Liver (tissue), 3 donors: ENCODE data around the gene CDKL2.

ENCODE experiments used
- FOXA1 ChIP-seq: IDR thresholded peaks from 2 replicates; pipeline ENCODE4 v1.6.1; 2016; ENCODE audit warnings: antibody characterized with exemption
- GABPA ChIP-seq, 2 donors: IDR thresholded peaks in 1 of 2; conservative IDR thresholded peaks in 1 of 2; 2 replicates each; pipeline ENCODE4 v1.6.1; 2016; ENCODE audit warnings: antibody characterized with exemption in 2 of 2, mild to moderate bottlenecking in 1 of 2, moderate library complexity in 1 of 2
- HNF4G ChIP-seq: IDR thresholded peaks from 2 replicates; pipeline ENCODE4 v1.6.1; 2016; ENCODE audit warnings: antibody characterized with exemption
- JUND ChIP-seq, 2 donors: IDR thresholded peaks; 2 replicates each; pipeline ENCODE4 v1.6.1; 2016; ENCODE audit warnings: antibody characterized with exemption in 2 of 2
- MAX ChIP-seq: IDR thresholded peaks from 2 replicates; pipeline ENCODE4 v1.6.1; 2016; ENCODE audit warnings: antibody characterized with exemption
- RAD21 ChIP-seq, 2 donors: IDR thresholded peaks; 2 replicates each; pipeline ENCODE4 v1.6.1; 2016; ENCODE audit warnings: antibody characterized with exemption in 2 of 2, mild to moderate bottlenecking in 2 of 2
- REST ChIP-seq: IDR thresholded peaks from 2 replicates; pipeline ENCODE4 v1.6.1; 2016; ENCODE audit warnings: antibody characterized with exemption, mild to moderate bottlenecking
- SP1 ChIP-seq: IDR thresholded peaks from 2 replicates; pipeline ENCODE4 v1.6.1; 2018; ENCODE audit warnings: antibody characterized with exemption, mild to moderate bottlenecking
- TAF1 ChIP-seq: conservative IDR thresholded peaks from 2 replicates; pipeline ENCODE4 v1.6.1; 2016; ENCODE audit warnings: antibody characterized with exemption, mild to moderate bottlenecking
- YY1 ChIP-seq: IDR thresholded peaks from 2 replicates; pipeline ENCODE4 v1.6.1; 2016; ENCODE audit warnings: antibody characterized with exemption, mild to moderate bottlenecking
- TF ChIP-seq, protein P1 (sequence below): fragments of 150-350 bp; IDR thresholded peaks from 2 replicates; pipeline ENCODE4 v1.5.1; 2017; ENCODE audit warnings: improper control_type of control experiment, low read depth, low read length; ENCODE audit not compliant: missing input control
- TF ChIP-seq, protein P2 (sequence below): IDR thresholded peaks from 2 replicates; pipeline ENCODE4 v1.6.1; 2016; ENCODE audit warnings: antibody characterized with exemption
- TF ChIP-seq, protein P3 (sequence below): IDR thresholded peaks from 2 replicates; pipeline ENCODE4 v1.6.1; 2016; ENCODE audit warnings: antibody characterized with exemption
- donor health status: healthy.
- donor health status: healthy.

- TF ChIP-seq, protein P1, sequence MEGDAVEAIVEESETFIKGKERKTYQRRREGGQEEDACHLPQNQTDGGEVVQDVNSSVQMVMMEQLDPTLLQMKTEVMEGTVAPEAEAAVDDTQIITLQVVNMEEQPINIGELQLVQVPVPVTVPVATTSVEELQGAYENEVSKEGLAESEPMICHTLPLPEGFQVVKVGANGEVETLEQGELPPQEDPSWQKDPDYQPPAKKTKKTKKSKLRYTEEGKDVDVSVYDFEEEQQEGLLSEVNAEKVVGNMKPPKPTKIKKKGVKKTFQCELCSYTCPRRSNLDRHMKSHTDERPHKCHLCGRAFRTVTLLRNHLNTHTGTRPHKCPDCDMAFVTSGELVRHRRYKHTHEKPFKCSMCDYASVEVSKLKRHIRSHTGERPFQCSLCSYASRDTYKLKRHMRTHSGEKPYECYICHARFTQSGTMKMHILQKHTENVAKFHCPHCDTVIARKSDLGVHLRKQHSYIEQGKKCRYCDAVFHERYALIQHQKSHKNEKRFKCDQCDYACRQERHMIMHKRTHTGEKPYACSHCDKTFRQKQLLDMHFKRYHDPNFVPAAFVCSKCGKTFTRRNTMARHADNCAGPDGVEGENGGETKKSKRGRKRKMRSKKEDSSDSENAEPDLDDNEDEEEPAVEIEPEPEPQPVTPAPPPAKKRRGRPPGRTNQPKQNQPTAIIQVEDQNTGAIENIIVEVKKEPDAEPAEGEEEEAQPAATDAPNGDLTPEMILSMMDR = no peak
- no peak for TF ChIP-seq GABPA (IDR thresholded peaks at IDR 0.05 in 1 of 2, conservative IDR thresholded peaks at IDR 0.05 in 1 of 2)
- no peak for TF ChIP-seq TAF1
- TF ChIP-seq SP1 = no peak
- TF ChIP-seq RAD21 (IDR thresholded peaks at IDR 0.05) = no peak
- TF ChIP-seq JUND (IDR thresholded peaks at IDR 0.05) = no peak
- no peak for TF ChIP-seq HNF4G
- TF ChIP-seq YY1 = no peak
- TF ChIP-seq, protein P2, sequence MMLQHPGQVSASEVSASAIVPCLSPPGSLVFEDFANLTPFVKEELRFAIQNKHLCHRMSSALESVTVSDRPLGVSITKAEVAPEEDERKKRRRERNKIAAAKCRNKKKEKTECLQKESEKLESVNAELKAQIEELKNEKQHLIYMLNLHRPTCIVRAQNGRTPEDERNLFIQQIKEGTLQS = no peak
- TF ChIP-seq, protein P3, sequence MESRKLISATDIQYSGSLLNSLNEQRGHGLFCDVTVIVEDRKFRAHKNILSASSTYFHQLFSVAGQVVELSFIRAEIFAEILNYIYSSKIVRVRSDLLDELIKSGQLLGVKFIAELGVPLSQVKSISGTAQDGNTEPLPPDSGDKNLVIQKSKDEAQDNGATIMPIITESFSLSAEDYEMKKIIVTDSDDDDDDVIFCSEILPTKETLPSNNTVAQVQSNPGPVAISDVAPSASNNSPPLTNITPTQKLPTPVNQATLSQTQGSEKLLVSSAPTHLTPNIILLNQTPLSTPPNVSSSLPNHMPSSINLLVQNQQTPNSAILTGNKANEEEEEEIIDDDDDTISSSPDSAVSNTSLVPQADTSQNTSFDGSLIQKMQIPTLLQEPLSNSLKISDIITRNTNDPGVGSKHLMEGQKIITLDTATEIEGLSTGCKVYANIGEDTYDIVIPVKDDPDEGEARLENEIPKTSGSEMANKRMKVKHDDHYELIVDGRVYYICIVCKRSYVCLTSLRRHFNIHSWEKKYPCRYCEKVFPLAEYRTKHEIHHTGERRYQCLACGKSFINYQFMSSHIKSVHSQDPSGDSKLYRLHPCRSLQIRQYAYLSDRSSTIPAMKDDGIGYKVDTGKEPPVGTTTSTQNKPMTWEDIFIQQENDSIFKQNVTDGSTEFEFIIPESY = no peak
- no peak for TF ChIP-seq MAX
- TF ChIP-seq FOXA1 = no peak
- no peak for TF ChIP-seq REST
Observed at GRCh38 chr4:75678965-75679364, 48.6 kb upstream of the CDKL2 start.
